Spinal cord (tissue), 10 donors: ENCODE data around the gene CFAP74. TPM values are rescaled to one million over a fixed set of nuclear protein-coding genes. Genes with fewer than 3 reads are reported as not detected.
"Not testable (repeated sequence)": the region's sequence is repeated elsewhere in the genome, so short reads cannot be mapped to it uniquely, and the experiment has no call there.

ENCODE experiments used
- DNase-seq, 6 donors: peaks; one replicate each; pipeline versions ENCODE4 v3.0.0 to v3.0.0-alpha.2; 2013 to 2015; ENCODE audit warnings: low spot score in 6 of 6, low read depth in 4 of 6
- H3K27ac ChIP-seq: one replicate; pipeline ENCODE4 v1.5.1; 2013; ENCODE audit warnings: low read depth, low read length, control low read depth
- H3K27me3 ChIP-seq: one replicate; pipeline ENCODE4 v1.6.1; 2013; ENCODE audit warnings: low read length; ENCODE audit not compliant: control insufficient read depth, insufficient read depth
- H3K36me3 ChIP-seq: one replicate; pipeline ENCODE4 v1.6.1; 2013; ENCODE audit warnings: low read length; ENCODE audit not compliant: control insufficient read depth, insufficient read depth
- H3K4me1 ChIP-seq: one replicate; pipeline ENCODE4 v1.6.1; 2013; ENCODE audit warnings: low read length; ENCODE audit not compliant: control insufficient read depth, insufficient read depth
- H3K4me3 ChIP-seq: one replicate; pipeline ENCODE4 v1.5.1; 2013; ENCODE audit warnings: low read depth, low read length, control low read depth
- H3K9me3 ChIP-seq: one replicate; pipeline ENCODE4 v1.6.1; 2013; ENCODE audit warnings: low read length; ENCODE audit not compliant: control insufficient read depth, insufficient read depth
- WGBS: methylation state at CpG from one replicate; pipeline ENCODE4 v1.1.5; 2013; ENCODE audit warnings: missing lambda C conversion rate; ENCODE audit not compliant: insufficient coverage; 5-methylcytosine and 5-hydroxymethylcytosine counted together
- polyA plus RNA-seq, 2 donors: library from polyadenylated mRNA; unstranded; fragments of 120-200 nt; gene quantifications; one replicate each; pipeline ENCODE4 v1.2.1, GENCODE V29; 2013; ENCODE audit not compliant: insufficient read length in 2 of 2
- total RNA-seq, 2 donors: library from RNA; depleted of rRNA in 1 of 2; stranded (reverse); fragments of 120-200 nt in 1 of 2; fragments of >200 nt in 1 of 2; gene quantifications; one replicate each; pipeline versions ENCODE4 v1.2.3 to v1.2.4, GENCODE V29; 2013 to 2014
- donor health status: healthy.

The CFAP74 gene
- total and polyA plus RNA-seq, 4 donors: 0.59 to 5.6 (median 4.6) TPM

GRCh38 chr1:1938276-1938573, 65.4 kb downstream of the CFAP74 start:
- Histone ChIP-seq H3K27ac (no peak overlapping the region), H3K9me3 (no peaks in the 10 kb centered on the region), H3K36me3 (peaks cover 5% of the 10 kb centered on the region), H3K4me1 (no peaks in the 10 kb centered on the region), H3K27me3 (peaks cover 2% of the 10 kb centered on the region), H3K4me3 (no peak overlapping the region)
- DNase-seq: no peak
- 79% methylated on average over 6 of the region's 6 CpGs for WGBS

GRCh38 chr1:1937549-1938275, 65.9 kb downstream of the CFAP74 start:
- Histone ChIP-seq H3K27ac (no peak overlapping the region), H3K36me3 (peaks cover 5% of the 10 kb centered on the region), H3K9me3 (no peaks in the 10 kb centered on the region), H3K4me1 (no peaks in the 10 kb centered on the region), H3K4me3 (no peak overlapping the region), H3K27me3 (peaks cover 2% of the 10 kb centered on the region)
- WGBS: 76% methylated on average over 15 of the region's 16 CpGs
- no peak for DNase-seq

DNA sequence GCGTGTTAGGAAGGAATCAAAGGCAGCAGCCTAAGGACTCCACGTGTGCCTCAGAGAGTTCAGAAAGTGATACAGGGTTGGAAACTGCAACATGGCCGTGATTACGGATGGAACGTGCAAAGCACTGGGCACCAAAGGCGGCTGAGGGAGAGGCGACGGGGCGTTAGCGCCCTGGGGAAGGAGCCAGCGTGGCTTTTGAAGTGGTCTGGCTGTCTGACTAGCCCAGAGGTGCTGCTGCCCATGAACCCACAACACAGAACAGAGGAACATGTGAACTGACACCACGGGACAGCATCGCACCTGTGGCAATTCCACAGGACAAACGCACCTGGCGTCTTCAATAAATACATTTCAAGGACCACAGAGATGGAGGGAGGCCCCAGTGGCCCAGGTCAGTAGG, 66.5 kb downstream of the CFAP74 start:
- Histone ChIP-seq H3K9me3 (no peaks in the 10 kb centered on the region), H3K27me3 (peaks cover 2% of the 10 kb centered on the region), H3K36me3 (peaks cover 2% of the 10 kb centered on the region), H3K4me3 (no peak overlapping the region), H3K27ac (no peak overlapping the region), H3K4me1 (no peaks in the 10 kb centered on the region)
- no peak for DNase-seq
- 83% methylated on average over 15 of the region's 15 CpGs for WGBS

- not testable (repeated sequence) for H3K27me3 ChIP-seq, H3K4me1 ChIP-seq, H3K36me3 ChIP-seq, H3K9me3 ChIP-seq, H3K4me3 ChIP-seq, H3K27ac ChIP-seq, DNase-seq
- WGBS: 96% methylated on average over 19 of the region's 21 CpGs
Measured at GRCh38 chr1:1934848-1935247, 68.7 kb downstream of the CFAP74 start.

- no peaks in the 10 kb centered on the region for H3K27me3 ChIP-seq
- no peak overlapping the region for H3K27ac ChIP-seq
- no peaks in the 10 kb centered on the region for H3K36me3 ChIP-seq
- DNase-seq: no peak
- 88% methylated on average over 33 of the region's 38 CpGs for WGBS
- H3K4me1 ChIP-seq: no peaks in the 10 kb centered on the region
- no peak overlapping the region for H3K4me3 ChIP-seq
- H3K9me3 ChIP-seq: no peaks in the 10 kb centered on the region
Measured at GRCh38 chr1:1929639-1930545, 73.7 kb downstream of the CFAP74 start.

- no peak for DNase-seq
- H3K9me3 ChIP-seq: no peaks in the 10 kb centered on the region
- H3K36me3 ChIP-seq: no peaks in the 10 kb centered on the region
- no peak overlapping the region for H3K27ac ChIP-seq
- WGBS: 60% methylated on average over 1 of the region's 10 CpGs
- no peaks in the 10 kb centered on the region for H3K27me3 ChIP-seq
- no peak overlapping the region for H3K4me3 ChIP-seq
- H3K4me1 ChIP-seq: no peaks in the 10 kb centered on the region
Measured at GRCh38 chr1:1929102-1929638, 74.4 kb downstream of the CFAP74 start.

GRCh38 chr1:1928231-1929101, 75.1 kb downstream of the CFAP74 start:
- WGBS: 82% methylated on average over 23 of the region's 34 CpGs
- no peak for DNase-seq
- Histone ChIP-seq H3K9me3 (no peaks in the 10 kb centered on the region), H3K27ac (no peak overlapping the region), H3K4me3 (no peak overlapping the region), H3K36me3 (no peaks in the 10 kb centered on the region), H3K27me3 (no peaks in the 10 kb centered on the region), H3K4me1 (no peaks in the 10 kb centered on the region)

DNA sequence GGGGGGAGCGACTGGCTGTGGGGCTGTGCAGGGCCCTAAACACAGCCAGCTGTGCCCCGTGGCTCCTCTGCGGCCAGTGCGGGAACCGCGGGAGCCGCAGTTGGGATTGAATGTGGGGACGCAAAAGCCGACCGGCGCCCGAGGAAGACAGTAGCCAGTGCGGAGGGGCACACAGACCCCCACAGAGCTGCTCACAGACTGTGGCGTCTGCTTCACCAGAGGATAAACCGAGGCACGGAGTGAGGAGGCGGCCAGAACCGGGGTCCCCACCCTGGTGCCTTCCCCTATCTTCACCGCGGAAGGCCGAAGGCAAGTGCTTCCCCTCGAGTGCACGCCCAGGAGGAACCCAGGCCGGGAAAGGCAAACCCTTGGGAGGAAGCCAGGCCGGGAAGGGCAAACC, 75.8 kb downstream of the CFAP74 start:
- no peaks in the 10 kb centered on the region for H3K27me3 ChIP-seq
- H3K36me3 ChIP-seq: peaks cover 5% of the 10 kb centered on the region
- WGBS: 90% methylated on average over 23 of the region's 25 CpGs
- H3K9me3 ChIP-seq: no peaks in the 10 kb centered on the region
- no peak overlapping the region for H3K4me3 ChIP-seq
- H3K27ac ChIP-seq: no peak overlapping the region
- DNase-seq: no peak
- H3K4me1 ChIP-seq: no peaks in the 10 kb centered on the region

DNA sequence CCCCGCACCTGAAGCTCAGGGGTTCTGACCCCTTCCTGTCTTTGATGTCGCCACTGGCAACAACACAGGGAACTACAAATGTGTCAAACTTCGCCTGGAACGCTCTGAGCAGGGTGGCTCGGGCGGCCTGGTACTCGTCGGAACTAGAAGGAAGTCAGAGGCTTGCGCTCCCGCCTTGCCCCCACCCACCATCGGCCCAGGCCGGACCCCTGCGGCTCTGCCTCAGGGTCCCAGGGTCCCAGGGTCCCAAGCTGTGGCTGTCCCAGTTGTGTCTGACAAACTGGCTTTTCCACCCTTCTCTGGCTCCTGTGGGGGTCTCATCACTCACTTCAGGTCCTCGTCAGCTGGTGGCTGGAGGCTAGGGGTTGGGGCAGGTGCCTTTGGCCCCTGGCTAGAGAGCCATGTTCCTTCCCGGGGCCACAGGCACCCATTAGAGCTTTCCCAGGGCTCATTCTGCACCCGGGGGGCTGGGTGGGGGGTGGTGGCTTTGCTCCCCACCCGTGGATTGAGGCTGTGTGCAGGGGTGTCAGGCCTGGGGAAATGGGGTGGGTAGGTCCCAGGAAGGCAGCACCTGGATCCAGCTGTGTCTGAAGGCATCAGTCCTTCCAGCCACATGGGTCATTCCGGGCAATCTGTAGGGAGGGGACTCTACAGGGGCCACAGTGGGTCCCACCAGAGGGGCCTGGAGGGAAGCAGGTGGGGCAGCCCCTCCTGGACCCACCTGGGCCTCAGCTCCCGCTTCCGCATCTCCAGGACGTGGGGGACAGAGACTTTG, 76.5 kb downstream of the CFAP74 start:
- Histone ChIP-seq H3K9me3 (no peaks in the 10 kb centered on the region), H3K27me3 (no peaks in the 10 kb centered on the region), H3K4me1 (no peaks in the 10 kb centered on the region), H3K27ac (no peak overlapping the region), H3K36me3 (peaks cover 6% of the 10 kb centered on the region), H3K4me3 (no peak overlapping the region)
- no peak for DNase-seq
- WGBS: 90% methylated on average over 19 of the region's 21 CpGs
